K562 (cell line): ENCODE results near the gene SLC25A26. TPM values are rescaled to one million over a fixed set of nuclear protein-coding genes. Genes with fewer than 3 reads are reported as not detected.

Experiments
- ATAC-seq: fragments of 200-7000 bp; cut with Tn5 transposase; 3 replicates; pipeline ENCODE4 v1.9.1; 2020; ENCODE audit warnings: moderate library complexity
- BruUV-seq: library from RNA; stranded (reverse); fragments of 400-500 nt; replicated peaks from 2 replicates; lab custom pipeline; 2021; lab: Mats Ljungman, UMichigan
- CTCF ChIA-PET: fragments of 300-600 bp; formaldehyde crosslinking; extraction: SDS; loops from one replicate; lab custom pipeline; 2021; ENCODE audit warnings: low intra/inter-chr PET ratio; lab: Yijun Ruan, JAX
- POLR2A ChIA-PET: fragments of 300-600, 350-650 bp; sonication (Branson Sonifier 250); formaldehyde crosslinking; extraction: SDS; loops from one replicate; lab custom pipeline; 2021; ENCODE audit warnings: antibody characterized with exemption, inconsistent platforms; lab: Yijun Ruan, JAX
- DNase-seq, 4 experiments: peaks; one replicate each; pipeline versions ENCODE4 v3.0.0 to v3.0.0-alpha.2; 2011 to 2018; ENCODE audit warnings: low spot score in 3 of 4, mixed read lengths in 3 of 4; ENCODE audit errors: extremely low read depth in 1 of 4
- FAIRE-seq: peaks from 2 replicates; lab custom pipeline; 2011; peaks lifted over from hg19 to GRCh38; lab: Jason Lieb, UNC
- H2AFZ ChIP-seq: 2 replicates; pipeline ENCODE4 v1.6.0; 2011; ENCODE audit warnings: low read depth, low read length, control low read depth, inconsistent platforms
- H3K27ac ChIP-seq: fragments of 200-600 bp; 3 replicates; pipeline ENCODE4 v1.8.0; 2011; ENCODE audit warnings: low read depth, mild to moderate bottlenecking, control low read depth, inconsistent platforms, low read length, moderate library complexity, mixed read lengths; ENCODE audit errors: extremely low read depth
- H3K27me3 ChIP-seq, 2 experiments: fragments of 300-600 bp in 1 of 2; 2 replicates in 1 of 2; 3 replicates in 1 of 2; pipeline versions ENCODE4 v1.6.0 to v1.8.0; 2011; ENCODE audit warnings: inconsistent platforms in 2 of 2, low read length in 2 of 2, mild to moderate bottlenecking in 1 of 2, mixed read lengths in 1 of 2, moderate library complexity in 1 of 2; ENCODE audit not compliant: control insufficient read depth in 2 of 2, insufficient read depth in 2 of 2
- H3K36me3 ChIP-seq: fragments of 300-600 bp; 3 replicates; pipeline ENCODE4 v1.8.0; 2011; ENCODE audit warnings: mild to moderate bottlenecking, low read length, inconsistent platforms; ENCODE audit not compliant: control insufficient read depth, insufficient read depth
- H3K4me1 ChIP-seq, 2 experiments: fragments of 200-600 bp in 1 of 2; replicated peaks in 1 of 2; 2 replicates in 1 of 2; 3 replicates in 1 of 2; pipeline versions ENCODE4 v1.5.1 to v1.8.0; 2011; ENCODE audit warnings: inconsistent platforms in 2 of 2, low read length in 2 of 2, mild to moderate bottlenecking in 1 of 2, mixed read lengths in 1 of 2, moderate library complexity in 1 of 2; ENCODE audit not compliant: control insufficient read depth in 2 of 2, insufficient read depth in 2 of 2
- H3K4me2 ChIP-seq: 2 replicates; pipeline ENCODE4 v1.6.1; 2011; ENCODE audit warnings: low read length, control low read depth, inconsistent platforms, mixed read lengths; ENCODE audit not compliant: insufficient read depth
- H3K4me3 ChIP-seq: fragments of 200-600 bp; sonication (generic), shearing (Covaris generic); 2 replicates; pipeline ENCODE4 v1.5.1; 2016; ENCODE audit warnings: control low read depth, inconsistent platforms
- H3K79me2 ChIP-seq: fragments of 200-600 bp; 3 replicates; pipeline ENCODE4 v1.8.0; 2011; ENCODE audit warnings: low read length, inconsistent platforms; ENCODE audit not compliant: control insufficient read depth, insufficient read depth
- H3K9ac ChIP-seq, 2 experiments: 2 replicates each; pipeline versions ENCODE4 v1.6.0 to v1.6.1; 2011; ENCODE audit warnings: low read depth in 2 of 2, low read length in 2 of 2, control low read depth in 1 of 2, inconsistent platforms in 1 of 2, mild to moderate bottlenecking in 1 of 2, mixed read lengths in 1 of 2; ENCODE audit not compliant: insufficient read depth in 1 of 2
- H3K9me1 ChIP-seq: one replicate; pipeline ENCODE4 v1.6.0; 2011; ENCODE audit warnings: inconsistent platforms, mild to moderate bottlenecking, low read length, moderate library complexity; ENCODE audit not compliant: control insufficient read depth, insufficient read depth
- H3K9me3 ChIP-seq: replicated peaks from 2 replicates; pipeline ENCODE4 v1.5.1; 2011; ENCODE audit warnings: low read depth, low read length, inconsistent platforms; ENCODE audit not compliant: control insufficient read depth, insufficient read depth
- H4K20me1 ChIP-seq: replicated peaks from 2 replicates; pipeline ENCODE4 v1.6.1; 2011; ENCODE audit warnings: low read length, inconsistent platforms, mixed read lengths; ENCODE audit not compliant: control insufficient read depth, insufficient read depth
- CBFA2T2 ChIP-seq: fragments of 450-650 bp; conservative IDR thresholded peaks from 2 replicates; pipeline ENCODE4 v1.6.1; 2017; ENCODE audit warnings: mild to moderate bottlenecking
- CTCF ChIP-seq, 3 experiments: IDR thresholded peaks in 2 of 3; conservative IDR thresholded peaks in 1 of 3; 2 replicates each; pipeline ENCODE4 v1.5.1; 2011 to 2012; ENCODE audit warnings: low read length in 3 of 3, mild to moderate bottlenecking in 3 of 3, control low read depth in 2 of 3, improper control_type of control experiment in 1 of 3, inconsistent platforms in 1 of 3, low read depth in 1 of 3, mixed read lengths in 1 of 3, moderate library complexity in 1 of 3; ENCODE audit not compliant: insufficient read depth in 2 of 3
- FOXA1 ChIP-seq: fragments of 450-650 bp; IDR thresholded peaks from 2 replicates; pipeline ENCODE4 v1.6.1; 2016; ENCODE audit warnings: mild to moderate bottlenecking, borderline replicate concordance
- KHSRP ChIP-seq: fragments of 450-650 bp; IDR thresholded peaks from 2 replicates; pipeline ENCODE4 v1.6.1; 2017
- NFATC3 ChIP-seq: fragments of 450-650 bp; IDR thresholded peaks from 2 replicates; pipeline ENCODE4 v1.6.1; 2017; ENCODE audit warnings: mild to moderate bottlenecking
- NFRKB ChIP-seq: fragments of 450-650 bp; IDR thresholded peaks from 2 replicates; pipeline ENCODE4 v1.6.1; 2016; ENCODE audit warnings: low read depth
- POLR2H ChIP-seq: IDR thresholded peaks from 2 replicates; pipeline ENCODE4 v1.6.1; 2016; ENCODE audit warnings: missing genetic modification characterization, low read depth, mild to moderate bottlenecking, control low read depth, missing compliant biosample characterization, moderate library complexity
- RAD51 ChIP-seq: fragments of 450-650 bp; IDR thresholded peaks from 2 replicates; pipeline ENCODE4 v1.7.1; 2016; ENCODE audit warnings: low read depth, mild to moderate bottlenecking, borderline replicate concordance
- SNAPC5 ChIP-seq: fragments of 250-450 bp; sonication (Bioruptor Pico); IDR thresholded peaks from 2 replicates; pipeline ENCODE4 v1.8.0; 2021; ENCODE audit warnings: moderate library complexity, mild to moderate bottlenecking, inconsistent platforms
- ZNF263 ChIP-seq: sonication (generic); formaldehyde crosslinking; IDR thresholded peaks from 2 replicates; pipeline ENCODE4 v1.8.0; 2022; ENCODE audit warnings: mild to moderate bottlenecking, missing genetic modification reagents, borderline replicate concordance
- ZNF408 ChIP-seq: fragments of 250-450 bp; sonication (Bioruptor Pico); IDR thresholded peaks from 2 replicates; pipeline ENCODE4 v1.4.0; 2020; ENCODE audit warnings: low read depth, mild to moderate bottlenecking, moderate library complexity
- ZNF436 ChIP-seq: fragments of 250-450, 450-650 bp; sonication (Bioruptor Pico); formaldehyde crosslinking; IDR thresholded peaks from 2 replicates; pipeline ENCODE4 v1.7.0; 2020; ENCODE audit warnings: mild to moderate bottlenecking
- ZNF561 ChIP-seq: fragments of 450-650 bp; formaldehyde crosslinking; conservative IDR thresholded peaks from 2 replicates; pipeline ENCODE4 v1.4.0; 2020; ENCODE audit warnings: mild to moderate bottlenecking, moderate library complexity
- ZNF699 ChIP-seq: fragments of 250-450 bp; sonication (Bioruptor Pico); IDR thresholded peaks from 2 replicates; pipeline ENCODE4 v1.8.0; 2021; ENCODE audit warnings: mild to moderate bottlenecking, moderate library complexity; ENCODE audit not compliant: insufficient replicate concordance
- ZZZ3 ChIP-seq: fragments of 450-650 bp; IDR thresholded peaks from 2 replicates; pipeline ENCODE4 v1.6.1; 2016; ENCODE audit warnings: antibody characterized with exemption, mild to moderate bottlenecking, moderate library complexity
- WGBS: fragments of 100-300 bp; shearing (Covaris generic); methylation state at CpG from one replicate; pipeline ENCODE4 v1.1.6; 2016; ENCODE audit warnings: low coverage, mixed read lengths; ENCODE audit not compliant: insufficient coverage; ENCODE audit errors: missing lambda C conversion rate; 5-methylcytosine and 5-hydroxymethylcytosine counted together
- in situ Hi-C: fragments of 300-500 bp; cut with MboI; formaldehyde crosslinking; loops from 4 replicates; pipeline ENCODE4 v1.15.0; 2018; ENCODE audit warnings: inconsistent platforms, mixed read lengths
- intact Hi-C: fragments of 100-400 bp; cut with micrococcal nuclease; formaldehyde crosslinking; loops from 2 replicates; pipeline ENCODE4 v1.14.2; 2022
- polyA plus RNA-seq, 8 experiments: library from polyadenylated mRNA; depleted of rRNA in 4 of 8; stranded (reverse) in 5 of 8; unstranded in 3 of 8; fragments of >200 nt; fragmentation: Nextera tagmentation in 2 of 8; fragmentation: Illumina TruSeq in 1 of 8; extraction: Ambion mirVana in 2 of 8; extraction: Trizol in 1 of 8; gene quantifications; 2 replicates each; pipeline versions ENCODE4 v1.2.1 to v1.2.3, GENCODE V29; 2011 to 2014; ENCODE audit warnings: inconsistent platforms in 1 of 8, missing spikeins in 1 of 8
- total RNA-seq, 7 experiments: library from RNA; depleted of rRNA in 6 of 7; stranded (reverse); fragments of >200 nt in 6 of 7; fragmentation: Illumina TruSeq in 2 of 7; extraction: Trizol in 2 of 7; gene quantifications; 2 replicates each; pipeline versions ENCODE4 v1.2.1 to v1.2.3, GENCODE V29; 2011 to 2021; ENCODE audit warnings: low replicate concordance in 1 of 7
- TF ChIP-seq, protein P1 (sequence below): fragments of 450-650 bp; IDR thresholded peaks from 2 replicates; pipeline ENCODE4 v1.7.0; 2016; ENCODE audit warnings: borderline replicate concordance

Gene SLC25A26
- total and polyA plus RNA-seq, 9 of the 15 experiments (the other 6 are each of a cell fraction or from before 2014, with no cell fraction given) = 7.2 to 29.1 (median 12.6) TPM

GRCh38 chr3:66427352-66427751, 206.6 kb downstream of the SLC25A26 start:
- H3K4me2 ChIP-seq = no peak overlapping the region
- H3K27me3 ChIP-seq = peaks cover 4 to 31% of the 10 kb centered on the region in 2 experiments; a peak in 3 of 5 replicates
- no peaks in the 10 kb centered on the region for H3K9me3 ChIP-seq
- BruUV-seq = no TSS peak
- no peaks in the 10 kb centered on the region for H3K79me2 ChIP-seq
- H3K36me3 ChIP-seq = no peaks in the 10 kb centered on the region
- TF ChIP-seq ZZZ3 (no peak), CTCF (IDR thresholded peaks at IDR 0.05 in 2 of 3, conservative IDR thresholded peaks at IDR 0.05 in 1 of 3; ENCODE audit: insufficient read depth in 2 of 3, low read depth in 1 of 3, low read length in 3 of 3) (no peak), ZNF699 (CRISPR knock-in tag) (no peak), CBFA2T2 (no peak), KHSRP (no peak), ZNF408 (no peak), NFRKB (no peak), ZNF561 (CRISPR knock-in tag) (no peak), NFATC3 (no peak), POLR2H (tag) (no peak), ZNF263 (no peak), SNAPC5 (CRISPR knock-in tag) (no peak), FOXA1 (no peak), ZNF436 (CRISPR knock-in tag) (no peak), RAD51 (no peak)
- TF ChIP-seq, protein P1, sequence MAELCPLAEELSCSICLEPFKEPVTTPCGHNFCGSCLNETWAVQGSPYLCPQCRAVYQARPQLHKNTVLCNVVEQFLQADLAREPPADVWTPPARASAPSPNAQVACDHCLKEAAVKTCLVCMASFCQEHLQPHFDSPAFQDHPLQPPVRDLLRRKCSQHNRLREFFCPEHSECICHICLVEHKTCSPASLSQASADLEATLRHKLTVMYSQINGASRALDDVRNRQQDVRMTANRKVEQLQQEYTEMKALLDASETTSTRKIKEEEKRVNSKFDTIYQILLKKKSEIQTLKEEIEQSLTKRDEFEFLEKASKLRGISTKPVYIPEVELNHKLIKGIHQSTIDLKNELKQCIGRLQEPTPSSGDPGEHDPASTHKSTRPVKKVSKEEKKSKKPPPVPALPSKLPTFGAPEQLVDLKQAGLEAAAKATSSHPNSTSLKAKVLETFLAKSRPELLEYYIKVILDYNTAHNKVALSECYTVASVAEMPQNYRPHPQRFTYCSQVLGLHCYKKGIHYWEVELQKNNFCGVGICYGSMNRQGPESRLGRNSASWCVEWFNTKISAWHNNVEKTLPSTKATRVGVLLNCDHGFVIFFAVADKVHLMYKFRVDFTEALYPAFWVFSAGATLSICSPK = no peak
- TF ChIP-seq, all 486 proteins: peak for 0
- Histone ChIP-seq H3K4me3 (no peak overlapping the region), H3K9me1 (no peaks in the 10 kb centered on the region), H2AFZ (no peak overlapping the region), H3K4me1 (no peaks in the 10 kb centered on the region), H4K20me1 (no peaks in the 10 kb centered on the region; the same call in 1 of the 2 replicates), H3K27ac (no peak overlapping the region), H3K9ac (no peak overlapping the region)
- in situ Hi-C loops = no loop called here
- FAIRE-seq = no peak
- intact Hi-C loops = no loop called here
- ChIA-PET CTCF (no interaction called here), POLR2A (no interaction called here)
- DNase-seq = no peak
- no peak for ATAC-seq
- 0% methylated on average over 3 of the region's 3 CpGs for WGBS
